Esophagus squamous epithelium (tissue), 4 donors: Measurements from ENCODE around the gene ILF3.

Source experiments
- CTCF ChIP-seq, 6 experiments: fragments of 450-650 bp in 4 of 6; fragments of 200-600 bp in 2 of 6; sonication (generic) in 2 of 6; IDR thresholded peaks; one replicate each; pipeline ENCODE4 v1.5.1; 2016 to 2019; ENCODE audit warnings: antibody characterized with exemption in 6 of 6, mild to moderate bottlenecking in 4 of 6, moderate library complexity in 4 of 6
- POLR2A ChIP-seq, 4 donors: fragments of 450-650 bp; IDR thresholded peaks; one replicate each; pipeline ENCODE4 v1.6.1; 2017; ENCODE audit warnings: antibody characterized with exemption in 4 of 4, mild to moderate bottlenecking in 4 of 4, moderate library complexity in 3 of 4

GRCh38 chr19:10712045-10712444 lies 57.9 kb downstream of the ILF3 start:
- TF ChIP-seq CTCF (IDR thresholded peaks at IDR 0.05) (no peak), POLR2A (IDR thresholded peaks at IDR 0.05) (no peak)
